Esophagus muscularis mucosa (tissue), 4 donors: ENCODE data around the gene DUS1L. TPM values are rescaled to one million over a fixed set of nuclear protein-coding genes. Genes with fewer than 3 reads are reported as not detected.

ENCODE experiments used
- DNase-seq: peaks from one replicate; pipeline ENCODE4 v3.0.0-alpha.2; 2017; ENCODE audit errors: extremely low spot score
- H3K27ac ChIP-seq, 4 donors: fragments of 200-600 bp; sonication (generic); replicated peaks in 1 of 4; 1 replicate in 3 of 4; 2 replicates in 1 of 4; pipeline ENCODE4 v1.5.1; 2016 to 2019; ENCODE audit warnings: mild to moderate bottlenecking in 1 of 4
- H3K27me3 ChIP-seq, 4 donors: fragments of 200-600 bp; sonication (generic); one replicate each; pipeline versions ENCODE4 v1.5.1 to v1.6.0; 2016 to 2019
- H3K36me3 ChIP-seq, 4 donors: fragments of 200-600 bp; sonication (generic); one replicate each; pipeline ENCODE4 v1.5.1; 2016 to 2019
- H3K4me1 ChIP-seq, 4 donors: fragments of 200-600 bp; sonication (generic); one replicate each; pipeline ENCODE4 v1.5.1; 2016 to 2019
- H3K4me3 ChIP-seq, 4 donors: fragments of 200-600 bp; sonication (generic); 1 replicate in 2 of 4; 2 replicates in 2 of 4; pipeline ENCODE4 v1.5.1; 2016 to 2019; ENCODE audit warnings: mild to moderate bottlenecking in 4 of 4, moderate library complexity in 1 of 4
- H3K9me3 ChIP-seq, 4 donors: fragments of 200-600 bp; sonication (generic); 1 replicate in 3 of 4; 2 replicates in 1 of 4; pipeline ENCODE4 v1.5.1; 2016 to 2019
- EP300 ChIP-seq: sonication (generic); formaldehyde crosslinking; IDR thresholded peaks from one replicate; pipeline ENCODE4 v1.6.1; 2017; ENCODE audit warnings: antibody characterized with exemption
- POLR2A ChIP-seq: fragments of 450-650 bp; IDR thresholded peaks from one replicate; pipeline ENCODE4 v1.6.1; 2017; ENCODE audit warnings: antibody characterized with exemption, moderate library complexity, mild to moderate bottlenecking, low read depth
- POLR2AphosphoS5 ChIP-seq, 2 donors: sonication (generic); formaldehyde crosslinking; IDR thresholded peaks; one replicate each; pipeline ENCODE4 v1.6.1; 2017; ENCODE audit warnings: antibody characterized with exemption in 2 of 2
- WGBS: methylation state at CpG from one replicate; pipeline ENCODE4 v1.1.5; 2018; 5-methylcytosine and 5-hydroxymethylcytosine counted together
- intact Hi-C: fragments of 100-400 bp; cut with DNase I; formaldehyde crosslinking; loops from one replicate; pipeline ENCODE4 v1.15.1; 2023
- total RNA-seq, 4 donors: library from RNA; depleted of rRNA; stranded (reverse); fragments of >200 nt; gene quantifications; one replicate each; pipeline versions ENCODE4 v1.1.0 to v1.2.1, GENCODE V29; 2016
- TF ChIP-seq, protein P1 (sequence below), 3 experiments: fragments of 200-600 bp in 2 of 3; fragments of 450-650 bp in 1 of 3; sonication (generic) in 2 of 3; IDR thresholded peaks; one replicate each; pipeline ENCODE4 v1.5.1; 2017 to 2019; ENCODE audit warnings: antibody characterized with exemption in 3 of 3, mild to moderate bottlenecking in 2 of 3, moderate library complexity in 1 of 3

DUS1L gene
- total RNA-seq, 4 donors from 2014 or later, result 42.2 to 77.1 (median 52.6) TPM

GRCh38 chr17:82096709-82097183, 31.1 kb upstream of the DUS1L start:
- intact Hi-C loops, result loop anchor here (5.0 kb wide), 1 partner anchor 64 kb away; the partner anchor contains the start of gene RAC3
- TF ChIP-seq POLR2AphosphoS5 (IDR thresholded peaks at IDR 0.05) (no peak), EP300 (no peak), POLR2A (no peak)
- TF ChIP-seq, protein P1, sequence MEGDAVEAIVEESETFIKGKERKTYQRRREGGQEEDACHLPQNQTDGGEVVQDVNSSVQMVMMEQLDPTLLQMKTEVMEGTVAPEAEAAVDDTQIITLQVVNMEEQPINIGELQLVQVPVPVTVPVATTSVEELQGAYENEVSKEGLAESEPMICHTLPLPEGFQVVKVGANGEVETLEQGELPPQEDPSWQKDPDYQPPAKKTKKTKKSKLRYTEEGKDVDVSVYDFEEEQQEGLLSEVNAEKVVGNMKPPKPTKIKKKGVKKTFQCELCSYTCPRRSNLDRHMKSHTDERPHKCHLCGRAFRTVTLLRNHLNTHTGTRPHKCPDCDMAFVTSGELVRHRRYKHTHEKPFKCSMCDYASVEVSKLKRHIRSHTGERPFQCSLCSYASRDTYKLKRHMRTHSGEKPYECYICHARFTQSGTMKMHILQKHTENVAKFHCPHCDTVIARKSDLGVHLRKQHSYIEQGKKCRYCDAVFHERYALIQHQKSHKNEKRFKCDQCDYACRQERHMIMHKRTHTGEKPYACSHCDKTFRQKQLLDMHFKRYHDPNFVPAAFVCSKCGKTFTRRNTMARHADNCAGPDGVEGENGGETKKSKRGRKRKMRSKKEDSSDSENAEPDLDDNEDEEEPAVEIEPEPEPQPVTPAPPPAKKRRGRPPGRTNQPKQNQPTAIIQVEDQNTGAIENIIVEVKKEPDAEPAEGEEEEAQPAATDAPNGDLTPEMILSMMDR (IDR thresholded peaks at IDR 0.05), result no peak

DNA sequence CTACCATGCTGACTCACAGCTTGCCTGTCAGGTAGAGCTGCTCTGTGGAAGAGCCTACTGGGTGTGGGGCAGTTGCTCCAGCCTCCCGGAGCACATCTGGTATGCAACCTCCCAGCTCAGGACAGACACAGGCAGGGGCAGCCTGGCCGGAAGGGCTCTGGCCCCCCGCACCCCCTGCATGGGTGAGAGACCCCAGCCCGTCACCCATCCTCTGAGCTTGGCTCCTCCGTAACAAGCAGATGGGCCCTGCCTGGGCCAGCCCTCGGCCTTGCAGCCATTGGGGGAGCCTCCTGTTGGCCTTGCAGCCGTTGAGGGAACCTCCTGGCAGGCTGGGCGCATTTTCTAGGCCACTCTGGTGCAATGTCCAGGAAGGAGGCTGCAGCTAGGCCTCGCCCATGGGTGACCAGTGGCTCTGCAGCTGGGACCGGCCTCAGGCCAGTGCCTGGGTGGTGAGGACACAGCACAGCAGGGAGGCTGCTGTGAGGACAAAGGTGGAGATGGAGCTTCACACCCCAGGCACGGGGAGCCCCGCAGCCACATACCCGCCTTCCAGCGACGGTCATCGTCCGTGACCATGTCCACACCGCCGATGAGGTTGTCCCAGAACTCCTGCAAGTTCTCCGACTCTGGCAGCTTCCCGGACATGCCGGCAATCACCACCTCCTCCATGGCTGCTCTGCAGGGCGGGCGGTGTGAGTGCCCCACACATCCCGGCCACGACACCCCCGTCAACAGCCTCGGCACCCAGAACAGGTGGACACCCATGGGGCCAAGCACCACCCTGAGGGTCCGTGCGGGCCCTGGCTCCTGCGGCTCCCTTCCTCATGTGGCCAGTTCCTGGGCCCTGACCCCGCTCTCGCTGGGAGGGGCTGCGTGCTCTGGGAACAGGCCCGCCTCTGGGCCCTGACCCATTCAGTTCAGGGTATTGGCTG, 30.4 kb upstream of the DUS1L start:
- intact Hi-C loops, result loop anchor here (5.0 kb wide), 1 partner anchor 64 kb away; the partner anchor contains the start of gene RAC3

More at GRCh38 chr17:82096709-82097183, 31.1 kb upstream of the DUS1L start:
- Histone ChIP-seq H3K4me3 (peak overlapping the region; percentile 74 to 92 (median 84)), H3K9me3 (no peaks in the 10 kb centered on the region), H3K27ac (peak overlapping the region; percentile 88 to 99 (median 95)), H3K4me1 (peaks cover 33 to 53% (median 49%) of the 10 kb centered on the region in 4 donors), H3K36me3 (peaks cover 26 to 49% (median 44%) of the 10 kb centered on the region in 4 donors), H3K27me3 (no peaks in the 10 kb centered on the region)
- 68% methylated on average over 4 of the region's 8 CpGs for WGBS
- no peak for DNase-seq

GRCh38 chr17:82094931-82095776, 29.6 kb upstream of the DUS1L start:
- Histone ChIP-seq H3K4me1 (peaks cover 24 to 39% (median 34%) of the 10 kb centered on the region in 4 donors), H3K27ac (no peak overlapping the region), H3K27me3 (no peaks in the 10 kb centered on the region), H3K4me3 (no peak overlapping the region), H3K9me3 (no peaks in the 10 kb centered on the region), H3K36me3 (peaks cover 42 to 61% (median 60%) of the 10 kb centered on the region in 4 donors)
- TF ChIP-seq, protein P1 (IDR thresholded peaks at IDR 0.05), result no peak
- no peak for TF ChIP-seq EP300
- no peak for DNase-seq
- intact Hi-C loops, result loop anchor here (5.0 kb wide), 1 partner anchor 63 kb away; the partner anchor contains the start of gene RAC3
- WGBS, result 93% methylated on average over 18 of the region's 37 CpGs

More for the DNA sequence above, 30.4 kb upstream of the DUS1L start:
- 91% methylated on average over 30 of the region's 35 CpGs for WGBS
- peaks cover 33 to 52% (median 51%) of the 10 kb centered on the region in 4 donors for H3K36me3 ChIP-seq
- peak overlapping the region in 1 of 4 donors; percentile 98 for H3K27ac ChIP-seq
- peaks cover 26 to 46% (median 42%) of the 10 kb centered on the region in 4 donors for H3K4me1 ChIP-seq
- peak overlapping the region in 2 of 4 donors; percentile 74 to 92 for H3K4me3 ChIP-seq
- H3K27me3 ChIP-seq, result no peaks in the 10 kb centered on the region
- no peak for TF ChIP-seq EP300
- TF ChIP-seq, protein P1 (IDR thresholded peaks at IDR 0.05), result no peak
- TF ChIP-seq POLR2A, result no peak
- no peak for TF ChIP-seq POLR2AphosphoS5 (IDR thresholded peaks at IDR 0.05)
- no peaks in the 10 kb centered on the region for H3K9me3 ChIP-seq
- no peak for DNase-seq

DNA sequence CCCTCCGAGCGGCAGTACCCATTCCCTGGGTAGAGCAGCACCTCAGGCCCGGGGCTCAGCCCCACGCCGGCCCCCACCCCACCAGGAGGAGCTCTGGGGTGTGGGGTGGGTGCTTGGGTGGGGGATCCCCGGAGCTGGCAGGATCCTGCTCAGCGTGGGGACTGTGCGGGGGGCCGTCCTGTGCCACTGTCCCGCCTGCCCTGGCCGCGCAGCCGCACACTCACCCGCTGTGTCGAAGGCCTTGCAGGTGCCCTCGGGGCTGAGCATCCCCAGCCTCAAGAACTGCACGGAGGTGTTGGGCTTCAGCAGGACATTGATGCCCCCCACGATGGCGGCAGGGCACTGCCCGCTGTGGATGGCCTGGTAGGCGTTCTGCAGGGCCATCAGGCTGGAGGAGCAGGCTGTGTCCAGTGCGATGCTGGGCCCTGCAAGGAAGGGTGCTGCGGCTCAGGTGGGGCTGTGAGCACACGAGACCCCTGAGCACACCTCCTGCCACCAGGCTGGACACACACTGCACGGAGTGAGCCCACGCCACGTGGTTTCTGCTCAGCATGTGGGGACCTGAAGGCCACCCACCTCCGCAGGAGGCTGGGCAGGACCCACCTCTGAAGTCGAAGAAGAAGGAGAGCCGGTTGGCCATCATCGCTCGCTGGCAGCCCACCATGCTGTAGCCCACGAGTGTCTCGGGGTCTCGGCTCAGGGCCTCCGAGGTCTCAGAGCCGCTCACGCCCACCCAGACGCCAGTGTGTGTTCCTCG, 27.6 kb upstream of the DUS1L start:
- TF ChIP-seq POLR2AphosphoS5 (IDR thresholded peaks at IDR 0.05), result no peak
- TF ChIP-seq POLR2A, result no peak
- TF ChIP-seq EP300, result no peak
- no peaks in the 10 kb centered on the region for H3K27me3 ChIP-seq
- peaks cover 13 to 26% (median 21%) of the 10 kb centered on the region in 4 donors for H3K4me1 ChIP-seq
- peaks cover 60 to 81% (median 80%) of the 10 kb centered on the region in 4 donors for H3K36me3 ChIP-seq
- 92% methylated on average over 12 of the region's 40 CpGs for WGBS
- intact Hi-C loops, result no loop called here
- no peaks in the 10 kb centered on the region for H3K9me3 ChIP-seq
- no peak overlapping the region for H3K4me3 ChIP-seq
- no peak for DNase-seq
- no peak overlapping the region for H3K27ac ChIP-seq
